GM21423 (cell line): ENCODE data around the gene TANGO2.

ENCODE experiments used
- ATAC-seq: cut with Tn5 transposase; IDR thresholded peaks from one replicate; pipeline ENCODE4 v1.9.1; 2021; ENCODE audit warnings: mild to moderate bottlenecking, moderate library complexity; ENCODE audit not compliant: unreplicated experiment

Gene TANGO2

GRCh38 chr22:20039683-20040325 is 18.9 kb downstream of the TANGO2 start:
- no peak for ATAC-seq

- no peak for ATAC-seq
Measured at GRCh38 chr22:20040327-20041200, 19.7 kb downstream of the TANGO2 start.

GRCh38 chr22:20043057-20043996 is 22.4 kb downstream of the TANGO2 start:
- no peak for ATAC-seq

GRCh38 chr22:20043997-20044342 is 23.1 kb downstream of the TANGO2 start:
- no peak for ATAC-seq

- ATAC-seq: no peak
Measured at GRCh38 chr22:20044495-20045151, 23.7 kb downstream of the TANGO2 start.

- ATAC-seq: no peak
Measured at GRCh38 chr22:20046730-20047129, 25.8 kb downstream of the TANGO2 start.

- ATAC-seq: no peak
Measured at GRCh38 chr22:20051927-20052308, 31.0 kb downstream of the TANGO2 start.

GRCh38 chr22:20052309-20053259 is 31.7 kb downstream of the TANGO2 start:
- ATAC-seq: no peak

GRCh38 chr22:20053407-20054033 is 32.6 kb downstream of the TANGO2 start:
- no peak for ATAC-seq

GRCh38 chr22:20054034-20054427 is 33.1 kb downstream of the TANGO2 start:
- ATAC-seq: no peak

GRCh38 chr22:20054485-20054884 is 33.6 kb downstream of the TANGO2 start:
- ATAC-seq: no peak

- ATAC-seq: no peak
Measured at GRCh38 chr22:20055144-20055543, 34.2 kb downstream of the TANGO2 start.

- no peak for ATAC-seq
Measured at GRCh38 chr22:20055654-20056053, 34.7 kb downstream of the TANGO2 start.

- ATAC-seq: no peak
Measured at GRCh38 chr22:20056161-20056560, 35.3 kb downstream of the TANGO2 start.

GRCh38 chr22:20056696-20057386 is 35.9 kb downstream of the TANGO2 start:
- no peak for ATAC-seq

GRCh38 chr22:20057596-20058268 is 36.8 kb downstream of the TANGO2 start:
- no peak for ATAC-seq

GRCh38 chr22:20058989-20059770 is 38.3 kb downstream of the TANGO2 start:
- no peak for ATAC-seq
